Measurements from ENCODE around the gene KSR1.

KSR1 gene

DNA sequence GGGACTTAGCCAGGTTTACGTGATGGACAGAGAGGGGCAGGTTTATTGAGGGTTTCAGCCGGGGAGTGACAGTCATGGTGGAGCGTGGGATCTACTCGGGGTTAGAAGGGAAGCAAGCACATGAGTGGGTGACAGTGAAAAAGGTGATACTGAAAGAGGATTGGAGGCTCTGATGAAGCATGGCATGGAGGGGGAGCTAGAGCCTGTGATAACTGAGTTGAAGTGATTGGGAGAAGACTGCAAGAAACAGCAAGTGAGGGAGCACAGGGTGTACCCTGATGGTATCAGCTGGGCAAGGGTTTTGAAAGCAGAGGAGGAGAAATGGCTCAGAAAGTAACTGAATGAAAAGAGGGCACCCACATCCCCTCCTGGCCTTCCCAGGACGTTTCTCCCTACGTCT lies 6.7 kb upstream of the KSR1 start:
- H3K27ac ChIP-seq (ENCODE audit: low read depth, low read length) = no peak overlapping the region
- no peaks in the 10 kb centered on the region for H3K36me3 ChIP-seq (ENCODE audit: control insufficient read depth, insufficient read depth, low read length)
- H3K27me3 ChIP-seq (ENCODE audit: control insufficient read depth, insufficient read depth, low read length) = no peaks in the 10 kb centered on the region
- H3K4me3 ChIP-seq (ENCODE audit: low read length) = no peak overlapping the region
- H3K9ac ChIP-seq (ENCODE audit: low read length) = no peak overlapping the region
- H3K4me1 ChIP-seq (ENCODE audit: control insufficient read depth, insufficient read depth, low read length) = no peaks in the 10 kb centered on the region

DNA sequence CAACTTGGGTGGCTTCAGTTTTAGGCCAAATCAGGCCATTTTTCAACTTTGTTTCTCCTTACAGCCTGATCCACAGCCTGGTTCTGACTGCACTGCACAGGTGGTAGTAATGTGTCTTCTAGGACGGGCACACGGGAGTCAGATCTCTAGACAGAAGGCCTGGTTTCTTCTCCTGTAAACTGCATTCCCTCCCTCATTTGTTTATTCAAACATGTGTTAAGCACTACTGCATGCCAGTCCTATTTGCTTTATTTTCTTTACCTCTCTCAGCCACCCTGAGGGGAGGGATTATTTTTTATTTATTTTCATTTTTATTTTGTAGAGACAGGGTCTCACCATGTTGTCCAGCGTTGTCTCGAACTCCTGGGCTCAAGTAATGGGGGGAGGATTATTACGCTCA lies 6.3 kb upstream of the KSR1 start:
- Histone ChIP-seq H3K4me3 (ENCODE audit: low read length) (no peak overlapping the region), H3K36me3 (ENCODE audit: control insufficient read depth, insufficient read depth, low read length) (no peaks in the 10 kb centered on the region), H3K4me1 (ENCODE audit: control insufficient read depth, insufficient read depth, low read length) (no peaks in the 10 kb centered on the region), H3K27me3 (ENCODE audit: control insufficient read depth, insufficient read depth, low read length) (no peaks in the 10 kb centered on the region), H3K27ac (ENCODE audit: low read depth, low read length) (no peak overlapping the region), H3K9ac (ENCODE audit: low read length) (no peak overlapping the region)

DNA sequence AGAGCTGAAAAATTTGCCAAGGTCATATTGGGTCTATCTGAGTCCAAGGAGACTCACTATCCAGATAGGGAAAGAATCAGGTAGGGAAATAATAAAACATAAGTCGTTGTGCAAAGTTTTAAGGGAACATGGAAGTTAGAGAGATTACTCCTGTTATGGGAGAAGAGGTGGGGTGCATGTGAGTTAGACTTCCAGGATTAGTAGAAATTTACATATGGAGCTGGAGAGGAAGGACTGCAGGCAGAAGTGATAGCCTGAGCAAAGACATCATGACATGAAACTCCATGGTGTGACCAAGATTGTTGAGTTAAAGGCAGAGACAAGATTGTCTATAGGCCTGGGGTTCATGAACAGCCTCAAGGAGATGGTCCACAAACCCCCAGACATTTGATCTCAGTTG lies 5.8 kb upstream of the KSR1 start:
- Histone ChIP-seq H3K27ac (ENCODE audit: low read depth, low read length) (no peak overlapping the region), H3K4me1 (ENCODE audit: control insufficient read depth, insufficient read depth, low read length) (no peaks in the 10 kb centered on the region), H3K9ac (ENCODE audit: low read length) (no peak overlapping the region), H3K4me3 (ENCODE audit: low read length) (no peak overlapping the region), H3K36me3 (ENCODE audit: control insufficient read depth, insufficient read depth, low read length) (no peaks in the 10 kb centered on the region), H3K27me3 (ENCODE audit: control insufficient read depth, insufficient read depth, low read length) (no peaks in the 10 kb centered on the region)

GRCh38 chr17:27451906-27452305 lies 4.3 kb upstream of the KSR1 start:
- no peak overlapping the region for H3K4me3 ChIP-seq (ENCODE audit: low read length)
- H3K4me1 ChIP-seq (ENCODE audit: control insufficient read depth, insufficient read depth, low read length) = no peaks in the 10 kb centered on the region
- no peaks in the 10 kb centered on the region for H3K27me3 ChIP-seq (ENCODE audit: control insufficient read depth, insufficient read depth, low read length)
- H3K9ac ChIP-seq (ENCODE audit: low read length) = no peak overlapping the region
- no peaks in the 10 kb centered on the region for H3K36me3 ChIP-seq (ENCODE audit: control insufficient read depth, insufficient read depth, low read length)
- no peak overlapping the region for H3K27ac ChIP-seq (ENCODE audit: low read depth, low read length)

DNA sequence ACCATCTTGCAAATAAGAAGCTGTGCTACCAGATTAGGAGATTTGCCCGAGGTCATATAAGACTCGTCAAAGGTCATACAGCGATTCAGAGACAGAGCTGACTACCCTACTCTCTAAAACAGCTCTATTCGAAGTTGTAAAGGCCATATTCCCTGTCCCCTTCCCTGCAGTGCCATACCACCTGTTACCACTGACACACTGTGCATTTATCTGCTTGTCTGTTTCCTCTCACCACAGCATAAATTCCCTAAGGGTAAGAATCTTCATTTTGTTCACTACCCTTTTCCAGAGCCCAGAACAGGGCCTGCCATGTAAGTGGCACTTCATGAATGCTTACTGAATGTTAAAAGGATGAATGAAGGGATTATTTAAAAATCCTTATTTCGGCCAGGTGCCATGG lies 3.4 kb upstream of the KSR1 start:
- no peak overlapping the region for H3K9ac ChIP-seq (ENCODE audit: low read length)
- H3K27ac ChIP-seq (ENCODE audit: low read depth, low read length) = no peak overlapping the region
- no peak overlapping the region for H3K4me3 ChIP-seq (ENCODE audit: low read length)
- no peaks in the 10 kb centered on the region for H3K27me3 ChIP-seq (ENCODE audit: control insufficient read depth, insufficient read depth, low read length)
- peaks cover 4% of the 10 kb centered on the region for H3K4me1 ChIP-seq (ENCODE audit: control insufficient read depth, insufficient read depth, low read length)
- H3K36me3 ChIP-seq (ENCODE audit: control insufficient read depth, insufficient read depth, low read length) = no peaks in the 10 kb centered on the region

DNA sequence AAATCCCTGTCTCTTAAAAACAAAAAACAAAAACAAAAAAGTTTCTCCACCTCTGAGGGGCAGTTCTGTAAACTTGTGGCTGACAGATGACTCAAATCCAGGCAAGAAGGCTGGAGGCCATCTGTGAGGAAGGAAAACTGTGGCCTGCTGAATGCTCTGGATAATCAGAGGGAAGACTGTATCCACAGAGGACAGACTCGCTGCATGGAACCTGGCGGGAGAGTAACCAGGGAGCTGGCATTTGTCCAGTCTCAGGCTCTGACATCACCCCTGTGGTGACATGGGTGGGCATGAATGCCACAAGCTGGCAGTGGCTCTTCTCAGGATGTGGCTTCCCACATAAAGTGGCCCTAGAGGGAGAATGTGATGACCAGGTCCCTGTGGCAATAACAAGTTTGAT lies 2.8 kb upstream of the KSR1 start:
- Histone ChIP-seq H3K36me3 (ENCODE audit: control insufficient read depth, insufficient read depth, low read length) (no peaks in the 10 kb centered on the region), H3K9ac (ENCODE audit: low read length) (no peak overlapping the region), H3K4me3 (ENCODE audit: low read length) (no peak overlapping the region), H3K27me3 (ENCODE audit: control insufficient read depth, insufficient read depth, low read length) (no peaks in the 10 kb centered on the region), H3K4me1 (ENCODE audit: control insufficient read depth, insufficient read depth, low read length) (peaks cover 10% of the 10 kb centered on the region), H3K27ac (ENCODE audit: low read depth, low read length) (no peak overlapping the region)

GRCh38 chr17:27454089-27454488 lies 2.2 kb upstream of the KSR1 start:
- Histone ChIP-seq H3K4me3 (ENCODE audit: low read length) (no peak overlapping the region), H3K27me3 (ENCODE audit: control insufficient read depth, insufficient read depth, low read length) (no peaks in the 10 kb centered on the region), H3K9ac (ENCODE audit: low read length) (no peak overlapping the region), H3K27ac (ENCODE audit: low read depth, low read length) (no peak overlapping the region), H3K4me1 (ENCODE audit: control insufficient read depth, insufficient read depth, low read length) (peaks cover 12% of the 10 kb centered on the region), H3K36me3 (ENCODE audit: control insufficient read depth, insufficient read depth, low read length) (no peaks in the 10 kb centered on the region)

DNA sequence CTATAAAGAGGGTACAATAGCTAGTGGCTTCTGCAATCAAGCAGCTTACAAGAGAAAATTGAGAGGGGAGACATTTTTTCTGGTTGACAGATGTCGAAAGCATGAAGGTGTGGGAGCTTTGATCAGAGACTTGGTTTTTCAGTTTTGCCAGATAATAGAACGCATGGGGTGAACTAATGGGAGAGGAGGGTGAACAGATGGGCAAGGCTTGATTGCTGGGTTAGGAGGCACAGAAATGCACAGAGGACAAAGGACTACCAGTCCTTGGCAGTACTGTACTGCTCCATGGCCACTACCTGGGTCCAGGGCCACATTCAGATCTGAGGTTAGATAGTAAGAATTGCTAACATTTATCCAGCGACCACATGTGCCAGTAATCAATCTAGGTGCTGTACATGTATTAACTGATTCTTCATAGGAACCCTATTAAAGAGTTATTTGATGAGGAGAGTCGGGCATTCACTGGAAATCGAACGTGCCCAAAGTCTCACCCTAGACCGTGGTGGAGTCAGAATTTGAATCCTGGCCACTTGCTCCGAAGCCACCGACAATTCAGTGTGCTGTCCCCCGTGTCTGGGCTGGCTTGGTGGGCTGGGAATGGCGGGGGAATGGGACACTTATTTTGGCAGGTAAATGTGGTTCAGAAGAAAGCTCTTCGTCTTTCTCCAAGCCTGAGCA lies 873 bp upstream of the KSR1 start:
- no peak overlapping the region for H3K9ac ChIP-seq (ENCODE audit: low read length)
- peak overlapping the region; percentile 71 for H3K4me3 ChIP-seq (ENCODE audit: low read length)
- H3K27ac ChIP-seq (ENCODE audit: low read depth, low read length) = peak overlapping the region; percentile 74

GRCh38 chr17:27456681-27457359 lies 572 bp downstream of the KSR1 start:
- peaks cover 12% of the 10 kb centered on the region for H3K4me1 ChIP-seq (ENCODE audit: control insufficient read depth, insufficient read depth, low read length)
- peak overlapping the region; percentile 71 for H3K4me3 ChIP-seq (ENCODE audit: low read length)
- peak overlapping the region; percentile 74 for H3K27ac ChIP-seq (ENCODE audit: low read depth, low read length)

More for the DNA sequence above, 873 bp upstream of the KSR1 start:
- Histone ChIP-seq H3K4me1 (ENCODE audit: control insufficient read depth, insufficient read depth, low read length) (peaks cover 12% of the 10 kb centered on the region), H3K36me3 (ENCODE audit: control insufficient read depth, insufficient read depth, low read length) (no peaks in the 10 kb centered on the region), H3K27me3 (ENCODE audit: control insufficient read depth, insufficient read depth, low read length) (no peaks in the 10 kb centered on the region)

DNA sequence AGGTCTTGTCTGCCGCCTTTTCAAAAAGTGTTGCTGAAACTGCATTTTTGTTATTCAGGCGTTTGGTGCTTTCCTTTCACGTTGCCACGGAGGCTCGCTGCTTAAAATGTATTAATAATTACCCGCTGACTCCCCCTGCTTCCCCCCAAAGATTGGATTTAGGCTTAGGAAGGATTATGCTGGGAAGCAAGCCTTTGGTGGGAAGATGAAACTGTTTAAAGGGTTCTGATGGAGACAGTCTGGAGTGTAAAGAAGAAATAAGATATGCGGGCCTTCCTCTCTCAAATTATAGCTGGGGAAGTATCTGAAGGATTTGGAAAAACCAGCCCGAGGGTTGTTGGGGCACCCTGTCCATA lies 1.1 kb downstream of the KSR1 start:
- H3K4me3 ChIP-seq (ENCODE audit: low read length) = peak overlapping the region; percentile 71
- no peaks in the 10 kb centered on the region for H3K36me3 ChIP-seq (ENCODE audit: control insufficient read depth, insufficient read depth, low read length)
- H3K4me1 ChIP-seq (ENCODE audit: control insufficient read depth, insufficient read depth, low read length) = peaks cover 12% of the 10 kb centered on the region
- H3K9ac ChIP-seq (ENCODE audit: low read length) = peak overlapping the region; percentile 19
- H3K27ac ChIP-seq (ENCODE audit: low read depth, low read length) = no peak overlapping the region
- H3K27me3 ChIP-seq (ENCODE audit: control insufficient read depth, insufficient read depth, low read length) = no peaks in the 10 kb centered on the region

More at GRCh38 chr17:27456681-27457359, 572 bp downstream of the KSR1 start:
- H3K9ac ChIP-seq (ENCODE audit: low read length) = peak overlapping the region; percentile 19
- no peaks in the 10 kb centered on the region for H3K27me3 ChIP-seq (ENCODE audit: control insufficient read depth, insufficient read depth, low read length)
- H3K36me3 ChIP-seq (ENCODE audit: control insufficient read depth, insufficient read depth, low read length) = no peaks in the 10 kb centered on the region

GRCh38 chr17:27457731-27458523 lies 1.7 kb downstream of the KSR1 start:
- H3K27me3 ChIP-seq (ENCODE audit: control insufficient read depth, insufficient read depth, low read length) = no peaks in the 10 kb centered on the region
- no peaks in the 10 kb centered on the region for H3K36me3 ChIP-seq (ENCODE audit: control insufficient read depth, insufficient read depth, low read length)
- peak overlapping the region; percentile 71 for H3K4me3 ChIP-seq (ENCODE audit: low read length)
- H3K27ac ChIP-seq (ENCODE audit: low read depth, low read length) = no peak overlapping the region
- H3K4me1 ChIP-seq (ENCODE audit: control insufficient read depth, insufficient read depth, low read length) = peaks cover 12% of the 10 kb centered on the region
- no peak overlapping the region for H3K9ac ChIP-seq (ENCODE audit: low read length)

DNA sequence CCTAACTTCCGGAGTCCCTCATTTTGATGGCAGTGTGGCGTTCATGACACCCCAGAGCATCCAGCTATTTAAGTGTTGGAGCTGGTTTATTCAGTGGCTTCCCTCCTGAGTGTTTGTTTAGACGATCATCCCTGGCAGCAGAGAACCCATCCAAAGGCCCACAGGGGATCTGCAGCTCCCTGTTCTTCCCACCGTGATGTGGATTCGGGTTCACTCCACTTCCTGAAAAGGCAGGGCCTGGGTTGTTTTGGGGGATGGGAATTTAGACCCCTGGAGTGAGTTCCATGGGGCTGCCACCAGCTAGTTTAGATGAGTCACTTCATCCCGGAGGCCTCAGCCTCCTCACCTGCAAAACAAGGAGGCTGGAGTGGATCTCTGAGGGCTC lies 2.3 kb downstream of the KSR1 start:
- Histone ChIP-seq H3K4me1 (ENCODE audit: control insufficient read depth, insufficient read depth, low read length) (peaks cover 12% of the 10 kb centered on the region), H3K9ac (ENCODE audit: low read length) (no peak overlapping the region)

More for the DNA sequence above, 2.3 kb downstream of the KSR1 start:
- Histone ChIP-seq H3K36me3 (ENCODE audit: control insufficient read depth, insufficient read depth, low read length) (no peaks in the 10 kb centered on the region), H3K4me3 (ENCODE audit: low read length) (peak overlapping the region; percentile 40), H3K27ac (ENCODE audit: low read depth, low read length) (no peak overlapping the region), H3K27me3 (ENCODE audit: control insufficient read depth, insufficient read depth, low read length) (no peaks in the 10 kb centered on the region)
